Mesodermal cell (in vitro differentiated cells): ENCODE data around the gene ARHGDIG.

ENCODE experiments used
- H3K27ac ChIP-seq: 2 replicates; pipeline ENCODE4 v1.7.0; 2013; ENCODE audit warnings: mild to moderate bottlenecking, low read depth, low read length, moderate library complexity; ENCODE audit not compliant: severe bottlenecking
- H3K36me3 ChIP-seq: 2 replicates; pipeline ENCODE4 v1.7.1; 2013; ENCODE audit warnings: mild to moderate bottlenecking, low read length, moderate library complexity; ENCODE audit not compliant: control insufficient read depth, insufficient read depth
- H3K4me1 ChIP-seq: one replicate; pipeline ENCODE4 v1.7.1; 2013; ENCODE audit warnings: mild to moderate bottlenecking, low read length; ENCODE audit not compliant: insufficient read depth, control insufficient read depth, poor library complexity, severe bottlenecking
- H3K4me3 ChIP-seq: 2 replicates; pipeline ENCODE4 v1.7.0; 2013; ENCODE audit warnings: low read length, control low read depth, mild to moderate bottlenecking; ENCODE audit not compliant: insufficient read depth, poor library complexity, severe bottlenecking; ENCODE audit errors: extremely low read depth
- H3K9me3 ChIP-seq: 2 replicates; pipeline ENCODE4 v1.7.1; 2013; ENCODE audit warnings: mild to moderate bottlenecking, low read length, moderate library complexity; ENCODE audit not compliant: control insufficient read depth
- WGBS, 2 experiments: methylation state at CpG; one replicate each; pipeline ENCODE4 v1.1.5; 2013; ENCODE audit warnings: missing lambda C conversion rate in 2 of 2; ENCODE audit not compliant: insufficient coverage in 2 of 2; 5-methylcytosine and 5-hydroxymethylcytosine counted together

The ARHGDIG gene

GRCh38 chr16:287981-288920 is 7.9 kb downstream of the ARHGDIG start:
- 91 to 96% methylated on average over 24 to 26 of the region's 33 CpGs for WGBS, 2 experiments
- Histone ChIP-seq H3K9me3 (no peaks in the 10 kb centered on the region), H3K27ac (no peak overlapping the region), H3K4me3 (no peak overlapping the region), H3K4me1 (no peaks in the 10 kb centered on the region), H3K36me3 (peaks cover 51% of the 10 kb centered on the region)

GRCh38 chr16:289395-289997 is 9.1 kb downstream of the ARHGDIG start:
- 93 to 99% methylated on average over 18 to 19 of the region's 22 CpGs for WGBS, 2 experiments
- Histone ChIP-seq H3K27ac (no peak overlapping the region), H3K9me3 (no peaks in the 10 kb centered on the region), H3K36me3 (peaks cover 58% of the 10 kb centered on the region), H3K4me3 (no peak overlapping the region), H3K4me1 (no peaks in the 10 kb centered on the region)

- peaks cover 58% of the 10 kb centered on the region for H3K36me3 ChIP-seq
- 97 to 98% methylated on average over 16 to 25 of the region's 25 CpGs for WGBS, 2 experiments
- H3K4me3 ChIP-seq, result no peak overlapping the region
- H3K27ac ChIP-seq, result no peak overlapping the region
- no peaks in the 10 kb centered on the region for H3K9me3 ChIP-seq
- no peaks in the 10 kb centered on the region for H3K4me1 ChIP-seq
Observed at GRCh38 chr16:290015-290680, 9.8 kb downstream of the ARHGDIG start.

GRCh38 chr16:290681-291405 is 10.5 kb downstream of the ARHGDIG start:
- H3K4me1 ChIP-seq, result no peaks in the 10 kb centered on the region
- WGBS, 2 experiments, result 96 to 97% methylated on average over 49 to 50 of the region's 50 CpGs
- no peaks in the 10 kb centered on the region for H3K9me3 ChIP-seq
- peaks cover 63% of the 10 kb centered on the region for H3K36me3 ChIP-seq
- H3K27ac ChIP-seq, result no peak overlapping the region
- no peak overlapping the region for H3K4me3 ChIP-seq

GRCh38 chr16:291539-291938 is 11.1 kb downstream of the ARHGDIG start:
- Histone ChIP-seq H3K9me3 (no peaks in the 10 kb centered on the region), H3K27ac (no peak overlapping the region), H3K36me3 (peaks cover 65% of the 10 kb centered on the region), H3K4me3 (no peak overlapping the region), H3K4me1 (no peaks in the 10 kb centered on the region)
- WGBS, 2 experiments, result 89% methylated on average over 15 to 17 of the region's 17 CpGs

- Histone ChIP-seq H3K27ac (no peak overlapping the region), H3K4me3 (no peak overlapping the region), H3K9me3 (no peaks in the 10 kb centered on the region), H3K36me3 (peaks cover 63% of the 10 kb centered on the region), H3K4me1 (no peaks in the 10 kb centered on the region)
- 95 to 97% methylated on average over 15 to 21 of the region's 32 CpGs for WGBS, 2 experiments
Observed at GRCh38 chr16:293043-293775, 12.8 kb downstream of the ARHGDIG start.

GRCh38 chr16:296276-296675 is 15.9 kb downstream of the ARHGDIG start:
- Histone ChIP-seq H3K36me3 (peaks cover 63% of the 10 kb centered on the region), H3K4me1 (no peaks in the 10 kb centered on the region), H3K4me3 (no peak overlapping the region), H3K27ac (no peak overlapping the region), H3K9me3 (no peaks in the 10 kb centered on the region)
- WGBS, 2 experiments, result 94 to 97% methylated on average over 13 to 14 of the region's 14 CpGs

GRCh38 chr16:296806-297510 is 16.6 kb downstream of the ARHGDIG start:
- Histone ChIP-seq H3K4me1 (no peaks in the 10 kb centered on the region), H3K36me3 (peaks cover 60% of the 10 kb centered on the region), H3K9me3 (no peaks in the 10 kb centered on the region), H3K27ac (no peak overlapping the region), H3K4me3 (no peak overlapping the region)
- 94 to 96% methylated on average over 29 of the region's 37 CpGs for WGBS, 2 experiments

GRCh38 chr16:297832-298231 is 17.4 kb downstream of the ARHGDIG start:
- H3K9me3 ChIP-seq, result no peaks in the 10 kb centered on the region
- WGBS, 2 experiments, result 98 to 99% methylated on average over 24 to 32 of the region's 32 CpGs
- no peaks in the 10 kb centered on the region for H3K4me1 ChIP-seq
- H3K36me3 ChIP-seq, result peaks cover 60% of the 10 kb centered on the region
- no peak overlapping the region for H3K4me3 ChIP-seq
- no peak overlapping the region for H3K27ac ChIP-seq
